SW 1271 (cell line): ENCODE measurements around the gene CRNN.
A peak's percentile ranks its signal among the peaks of the same experiment; 100 is the strongest.

Source experiments
- DNase-seq, 2 experiments: peaks; one replicate each; lab custom pipeline; 2025; lab: John Stamatoyannopoulos, UW

CRNN gene

DNA sequence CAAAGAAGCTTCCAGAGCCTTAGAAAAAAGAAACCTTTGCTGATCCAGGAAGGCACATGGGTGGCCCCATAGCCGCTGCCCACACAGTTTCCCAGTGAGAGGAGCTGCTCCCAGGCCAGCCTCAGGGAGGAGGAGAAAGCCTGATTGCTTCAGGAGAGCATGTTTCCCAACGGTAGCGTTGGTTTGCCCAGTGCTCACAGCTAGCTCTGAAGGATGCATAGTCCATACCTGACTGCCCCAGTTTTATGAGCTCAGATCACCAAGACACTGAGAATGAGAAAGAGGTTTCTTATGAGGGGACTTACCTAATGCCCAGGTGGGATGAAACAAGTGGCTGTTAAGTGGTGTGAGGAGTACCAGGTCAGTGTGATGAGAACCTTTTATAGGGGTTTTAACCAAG is at the start of gene CRNN:
CRNN (minus strand) TSS at position 355 of the 400 bp plus-strand sequence. CDS start 2,030 bp downstream, outside the sequence.
- DNase-seq, result no peak

DNA sequence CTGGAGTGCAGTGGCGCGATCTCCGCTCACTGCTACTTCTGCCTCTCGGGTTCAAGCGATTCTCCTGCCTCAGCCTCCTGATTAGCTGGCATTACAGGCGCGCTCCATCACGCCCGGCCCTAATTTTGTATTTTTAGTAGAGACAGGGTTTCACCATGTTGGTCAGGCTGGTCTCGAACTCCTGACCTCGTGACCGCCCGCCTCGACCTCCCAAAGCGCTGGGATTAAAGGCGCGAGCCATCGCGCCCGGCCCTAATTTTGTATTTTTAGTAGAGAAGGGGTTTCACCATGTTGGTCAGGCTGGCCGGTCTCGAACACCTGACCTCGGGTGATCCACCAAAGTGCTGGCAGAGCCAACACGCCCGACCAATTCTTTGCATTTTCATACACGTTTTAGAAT is 48.6 kb upstream of the CRNN start:
- DNase-seq, result no peak

DNA sequence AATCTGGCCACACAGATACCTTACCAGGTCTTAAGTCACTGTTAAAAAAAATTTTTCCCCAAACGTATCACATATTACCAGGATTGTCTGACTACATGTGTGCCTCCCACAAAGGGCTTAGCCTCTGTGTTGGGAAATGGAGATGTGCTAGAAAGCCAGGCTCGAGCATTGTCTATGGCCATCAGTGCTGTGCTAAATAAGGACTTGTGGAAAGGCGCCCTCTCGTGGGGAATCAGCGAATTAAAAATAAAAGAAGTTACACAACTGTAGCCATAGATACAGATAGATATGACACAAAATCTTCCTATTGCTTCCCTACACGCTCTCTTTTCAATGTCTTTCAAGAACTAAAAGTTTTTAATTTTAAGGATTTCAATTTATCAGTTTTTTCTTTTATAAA is 47.5 kb upstream of the CRNN start:
- DNase-seq, result peak; percentile 16 to 71

DNA sequence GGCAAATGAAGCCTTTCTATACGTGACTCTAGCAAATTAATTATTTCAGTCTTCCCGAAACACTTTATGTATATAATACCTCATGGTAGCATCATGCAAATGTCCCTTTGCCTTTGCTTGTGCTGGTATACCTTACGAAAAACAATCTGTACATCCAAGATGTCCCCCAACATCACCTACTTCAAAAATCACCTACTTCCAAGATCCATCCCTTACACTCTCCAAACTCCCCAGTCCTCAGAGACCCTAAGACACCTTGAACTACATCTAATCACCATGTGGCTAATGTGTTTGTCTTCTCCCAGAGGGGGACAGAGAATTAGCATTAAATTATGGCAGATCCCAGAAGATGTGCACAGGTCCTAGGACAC is 46.5 kb upstream of the CRNN start:
- no peak for DNase-seq

DNA sequence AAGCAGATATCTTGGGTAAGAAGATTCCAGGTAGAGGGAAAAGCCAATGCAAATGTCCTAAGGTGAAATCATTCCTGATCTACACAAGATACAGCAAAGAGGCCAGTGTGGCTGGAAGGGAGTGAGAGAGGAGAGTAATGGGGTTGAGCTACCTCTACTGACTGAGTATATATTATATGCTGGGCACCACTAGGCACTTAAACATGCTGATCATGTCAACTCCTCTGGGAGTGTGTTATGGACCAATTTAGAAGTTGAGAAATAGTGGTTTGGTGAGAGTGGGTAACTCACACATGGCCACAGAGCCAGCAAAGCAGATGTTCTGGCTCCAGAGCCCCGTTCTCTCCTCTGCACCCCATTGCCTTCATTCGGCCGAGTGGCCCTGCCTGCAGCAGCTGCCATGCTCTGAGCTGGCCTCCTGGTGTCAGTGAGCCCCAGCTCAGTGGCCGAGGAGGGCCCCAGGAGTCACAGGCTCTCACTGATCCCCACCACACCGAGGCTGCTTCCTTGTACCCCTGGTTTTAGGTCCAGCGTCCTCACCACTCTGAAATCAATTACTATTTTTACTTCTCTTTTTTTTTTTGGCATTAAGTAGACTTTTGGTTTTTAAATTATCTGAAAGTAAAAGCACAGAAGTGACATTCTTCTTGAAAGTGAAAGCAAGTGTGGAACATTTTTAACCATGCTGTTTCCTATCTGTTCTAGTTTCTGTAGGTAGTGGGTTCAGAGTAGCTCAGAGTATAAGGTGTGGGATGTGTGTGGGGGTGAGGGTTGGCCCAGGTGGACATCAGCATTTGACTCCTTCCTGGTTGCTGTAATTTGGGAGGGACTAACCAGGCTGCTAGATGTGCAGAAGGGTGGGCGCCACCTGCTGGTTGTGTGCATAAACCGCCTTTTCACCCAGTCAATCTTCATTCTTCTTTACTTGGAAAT is 45.8 kb upstream of the CRNN start:
- DNase-seq, result peak; percentile 16 to 57

DNA sequence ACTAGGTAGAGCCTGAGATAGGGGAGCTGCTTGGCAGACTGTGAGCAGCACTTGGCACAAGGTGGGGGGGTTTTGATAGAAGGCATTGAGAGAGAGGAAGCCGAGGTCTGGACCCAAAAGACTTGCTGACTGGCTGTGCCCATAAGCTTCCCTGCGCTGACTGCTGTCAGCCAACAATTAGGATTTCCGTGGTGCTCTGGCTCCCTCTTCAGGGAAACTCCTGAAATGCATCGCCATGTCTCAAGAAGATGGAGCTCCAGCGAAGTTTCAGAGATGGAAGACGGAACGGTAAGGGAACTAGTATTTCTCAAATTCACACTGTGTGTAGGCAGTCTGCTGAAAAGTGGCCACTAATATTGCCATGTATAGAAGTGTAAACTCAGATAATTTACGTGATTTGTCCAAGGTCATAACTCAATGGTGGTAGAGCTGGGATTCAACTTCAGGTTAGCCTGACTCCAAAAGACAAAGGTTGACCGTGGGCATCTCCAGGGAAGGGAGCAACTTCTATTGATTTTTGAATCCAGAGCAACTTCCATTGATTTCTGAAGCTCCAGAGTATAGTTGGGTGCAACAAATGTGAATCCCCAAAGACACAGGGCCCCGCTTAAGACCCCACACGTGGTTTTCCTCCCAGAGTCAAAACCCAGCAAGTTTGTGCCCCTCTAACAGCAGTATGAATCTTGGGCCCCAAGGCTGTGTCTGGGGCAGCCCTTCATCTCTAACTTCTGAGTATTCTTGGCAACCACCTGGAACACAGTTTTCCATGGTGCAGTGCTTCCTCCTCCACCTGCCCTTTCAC is 44.5 kb upstream of the CRNN start:
- DNase-seq, result peak; percentile 10 to 35

DNA sequence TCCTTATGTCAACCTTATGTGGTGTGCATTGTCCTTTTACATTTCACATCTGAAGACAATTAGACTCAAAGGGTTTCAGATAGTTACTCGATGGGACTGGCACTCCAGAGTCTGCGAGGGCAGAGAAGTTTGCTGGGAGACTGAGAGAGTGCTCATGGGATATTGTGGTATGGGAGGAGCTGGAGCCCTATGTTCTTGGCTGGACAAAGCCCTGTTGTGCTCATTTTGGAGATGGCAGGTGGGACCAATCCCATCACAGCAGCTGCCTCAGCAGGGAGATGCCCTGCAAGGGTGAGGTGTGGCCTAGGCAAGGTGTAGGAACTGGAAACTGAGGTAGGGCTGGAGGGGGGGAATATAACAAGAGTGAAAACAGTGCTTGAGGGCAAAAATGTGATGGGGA is 43.5 kb upstream of the CRNN start:
- no peak for DNase-seq

DNA sequence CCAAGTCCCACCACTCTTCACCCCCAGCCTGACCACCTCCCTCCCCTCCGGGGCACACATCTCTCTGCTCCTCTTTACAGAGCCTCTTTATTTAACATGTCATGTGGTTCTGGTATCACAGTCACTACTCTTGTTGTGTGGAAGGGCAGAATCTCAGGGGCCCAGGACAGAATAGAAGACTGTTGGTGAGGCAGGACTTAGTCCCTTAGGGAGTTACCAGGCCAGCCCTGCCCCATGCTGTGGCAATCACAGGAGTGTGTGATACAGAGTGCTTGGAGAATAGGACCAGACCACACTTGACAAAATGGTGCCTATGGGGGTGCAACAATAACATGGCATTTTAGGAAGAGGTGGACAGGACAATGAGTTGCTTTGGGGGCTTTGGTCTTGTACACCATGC is 43.0 kb upstream of the CRNN start:
- DNase-seq, result no peak

DNA sequence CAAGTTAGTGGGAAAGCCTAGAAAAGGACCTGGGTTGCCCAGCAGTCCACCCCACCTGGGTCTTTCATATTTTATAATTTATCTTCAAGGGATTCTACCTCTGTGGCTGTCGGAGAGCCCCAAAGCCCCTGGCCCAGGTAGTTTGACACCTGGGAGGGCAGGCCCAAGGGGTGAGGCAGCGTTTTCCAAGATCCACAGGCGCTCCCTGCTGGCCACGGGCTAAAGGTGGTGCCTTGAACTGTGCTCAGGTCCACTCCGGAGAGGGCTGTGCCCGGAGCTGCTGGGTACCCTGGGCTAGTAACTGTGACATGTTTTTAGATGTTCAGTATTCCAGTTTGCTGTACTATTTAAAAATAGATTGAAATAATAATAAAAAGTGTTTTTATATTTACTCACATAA is 37.2 kb upstream of the CRNN start:
- DNase-seq, result no peak

DNA sequence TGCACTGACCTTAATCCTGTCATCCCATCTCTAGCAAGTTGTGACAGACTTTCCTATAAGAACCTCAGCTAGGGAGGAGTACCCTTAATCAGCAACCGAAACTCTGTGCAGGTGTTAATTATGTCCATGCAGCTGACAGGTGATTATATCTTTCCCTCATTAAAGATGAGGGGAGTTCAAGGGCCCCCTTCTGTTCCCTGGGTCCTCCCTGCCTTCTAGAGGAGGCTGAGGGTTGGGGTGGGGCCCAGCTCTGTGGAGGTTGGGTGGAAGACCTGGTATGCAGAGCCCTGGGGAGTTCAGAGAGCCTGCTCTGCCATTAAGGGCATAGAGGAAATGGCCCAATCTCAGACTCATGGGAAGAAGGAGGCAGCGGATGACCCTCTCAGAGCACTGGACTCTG is 35.6 kb upstream of the CRNN start:
- DNase-seq, result no peak

DNA sequence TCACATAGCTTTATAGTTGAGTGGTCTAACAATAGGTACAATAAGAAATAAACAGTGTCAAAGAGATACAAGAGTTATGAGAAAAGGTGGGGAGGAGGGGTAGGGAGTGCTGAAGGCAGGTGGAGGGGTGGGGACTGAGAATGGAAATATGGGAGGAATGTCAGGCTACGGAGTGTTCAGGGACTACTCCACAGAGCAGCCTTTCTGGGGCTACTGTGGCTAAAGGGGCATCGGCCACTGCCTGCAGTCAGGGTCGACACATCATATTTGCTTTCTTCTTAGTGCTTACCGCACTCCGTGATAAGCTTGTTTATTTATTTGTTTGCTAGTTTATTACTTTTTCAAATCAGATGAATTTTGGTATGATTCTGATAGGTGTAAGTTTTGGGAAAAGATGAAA is 34.4 kb upstream of the CRNN start:
- no peak for DNase-seq

DNA sequence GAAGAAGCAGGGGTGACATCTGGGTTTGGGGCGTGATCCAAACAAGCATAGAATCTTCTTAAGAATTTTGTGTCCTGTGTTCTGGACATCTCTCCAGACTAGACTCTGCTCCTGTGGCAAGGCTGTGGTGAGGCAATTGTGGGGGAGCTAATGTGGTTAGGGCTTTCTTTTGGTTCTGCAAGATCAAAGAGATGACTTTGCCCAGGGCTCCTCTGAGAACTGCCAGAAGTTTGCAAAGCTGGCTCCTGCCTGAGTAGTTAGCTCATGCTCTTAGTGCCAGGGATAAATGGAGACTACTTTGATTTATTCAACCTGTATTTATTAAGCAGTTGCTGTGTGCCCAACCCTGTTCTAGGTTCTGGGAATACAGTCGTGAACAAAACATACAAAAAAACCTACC is 34.0 kb upstream of the CRNN start:
- DNase-seq, result no peak

DNA sequence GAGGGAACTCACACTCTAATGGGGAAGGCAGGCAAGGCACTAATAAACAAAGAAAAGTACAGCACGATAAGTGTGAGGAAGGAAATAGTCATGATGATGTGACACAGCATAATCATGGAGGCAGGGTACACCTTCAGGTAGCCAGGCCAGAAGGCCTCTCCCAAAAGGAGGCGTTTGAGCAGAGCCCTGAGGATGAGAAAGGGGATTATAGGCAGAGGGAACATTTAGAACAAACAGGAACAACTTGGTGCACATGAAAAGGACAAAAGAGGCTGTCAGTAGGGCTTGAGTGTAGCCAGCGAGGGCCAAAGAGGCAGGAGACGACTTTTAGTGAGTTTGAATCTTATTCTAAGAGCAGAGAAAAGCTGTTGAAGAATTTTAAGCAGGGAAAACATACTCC is 33.4 kb upstream of the CRNN start:
- no peak for DNase-seq

DNA sequence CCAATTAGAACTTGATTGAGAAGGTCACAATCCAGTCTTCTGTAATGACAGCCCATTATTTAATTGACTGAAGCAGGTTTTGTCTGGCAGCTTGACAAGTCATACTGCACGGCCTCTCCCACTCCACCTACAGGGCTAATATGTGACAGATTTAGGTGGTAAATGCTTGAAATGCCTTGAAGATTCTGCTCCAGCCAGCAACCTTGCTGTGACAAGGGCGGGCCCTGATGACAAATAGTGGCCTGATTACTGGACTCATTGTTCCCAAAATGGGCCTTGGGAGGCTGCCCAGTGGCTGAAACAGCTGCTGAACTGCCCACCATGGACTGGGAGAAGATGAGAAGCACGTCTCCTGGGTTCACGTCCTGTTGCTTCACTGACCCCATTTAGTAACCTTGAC is 30.0 kb upstream of the CRNN start:
- DNase-seq, result no peak

DNA sequence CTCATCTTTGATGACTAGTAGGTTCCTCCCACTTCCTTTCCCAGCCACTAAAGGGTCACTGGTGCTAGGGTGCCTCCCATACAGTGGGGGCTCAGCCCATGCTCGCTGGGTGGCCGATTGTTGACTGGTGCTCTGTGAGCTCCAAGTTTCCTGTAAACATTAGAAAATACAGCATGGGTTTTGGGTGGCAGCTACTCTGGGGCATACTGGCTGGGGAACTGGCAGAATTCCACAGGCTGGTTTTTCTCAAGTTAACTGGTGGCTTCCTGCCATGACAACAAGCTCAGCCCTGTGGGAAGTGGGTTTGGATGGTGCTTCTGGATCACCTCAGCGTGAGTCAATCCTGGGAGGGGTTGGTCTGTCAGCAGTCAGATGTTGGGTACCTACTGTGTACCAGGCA is 28.7 kb upstream of the CRNN start:
- DNase-seq, result no peak

DNA sequence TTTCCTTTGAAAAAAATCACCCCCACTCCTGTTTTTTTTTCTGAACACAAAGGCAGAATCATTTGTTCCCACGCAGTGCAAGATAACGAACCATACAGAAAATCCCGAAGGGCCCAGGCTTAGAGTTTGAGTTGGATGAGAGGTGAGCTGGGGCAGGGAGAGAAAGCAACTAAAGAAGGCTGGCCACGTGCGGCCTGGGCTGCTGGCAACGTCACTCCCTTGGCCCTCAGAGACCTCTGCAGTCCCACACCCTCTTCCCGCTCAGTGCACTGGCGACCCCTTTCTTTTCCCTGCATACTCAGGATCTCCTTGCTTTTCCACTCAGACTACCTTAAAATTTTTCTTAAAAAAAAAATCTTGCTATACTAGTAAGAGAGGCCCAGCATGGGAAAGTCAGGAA is 28.2 kb upstream of the CRNN start:
- DNase-seq, result no peak

DNA sequence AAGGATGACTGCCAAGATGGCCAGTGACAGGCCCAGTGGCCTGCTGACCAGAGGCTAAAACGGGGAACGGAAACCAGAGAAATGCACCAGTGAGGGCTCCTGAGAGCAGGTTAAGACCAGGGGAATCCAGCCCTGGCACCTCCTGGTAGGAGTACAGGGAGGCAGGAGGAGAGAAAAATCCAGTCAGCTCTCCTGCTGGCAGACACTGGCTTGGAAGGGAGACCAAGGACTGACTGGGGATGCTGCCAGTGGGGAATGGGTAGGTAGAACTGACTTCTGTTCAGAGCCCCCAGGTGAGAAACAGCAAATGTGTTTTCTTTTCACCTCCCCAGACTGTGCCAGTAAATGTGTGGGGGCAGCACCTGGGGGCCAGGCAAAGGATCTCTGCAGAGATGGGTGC is 27.7 kb upstream of the CRNN start:
- DNase-seq, result no peak

DNA sequence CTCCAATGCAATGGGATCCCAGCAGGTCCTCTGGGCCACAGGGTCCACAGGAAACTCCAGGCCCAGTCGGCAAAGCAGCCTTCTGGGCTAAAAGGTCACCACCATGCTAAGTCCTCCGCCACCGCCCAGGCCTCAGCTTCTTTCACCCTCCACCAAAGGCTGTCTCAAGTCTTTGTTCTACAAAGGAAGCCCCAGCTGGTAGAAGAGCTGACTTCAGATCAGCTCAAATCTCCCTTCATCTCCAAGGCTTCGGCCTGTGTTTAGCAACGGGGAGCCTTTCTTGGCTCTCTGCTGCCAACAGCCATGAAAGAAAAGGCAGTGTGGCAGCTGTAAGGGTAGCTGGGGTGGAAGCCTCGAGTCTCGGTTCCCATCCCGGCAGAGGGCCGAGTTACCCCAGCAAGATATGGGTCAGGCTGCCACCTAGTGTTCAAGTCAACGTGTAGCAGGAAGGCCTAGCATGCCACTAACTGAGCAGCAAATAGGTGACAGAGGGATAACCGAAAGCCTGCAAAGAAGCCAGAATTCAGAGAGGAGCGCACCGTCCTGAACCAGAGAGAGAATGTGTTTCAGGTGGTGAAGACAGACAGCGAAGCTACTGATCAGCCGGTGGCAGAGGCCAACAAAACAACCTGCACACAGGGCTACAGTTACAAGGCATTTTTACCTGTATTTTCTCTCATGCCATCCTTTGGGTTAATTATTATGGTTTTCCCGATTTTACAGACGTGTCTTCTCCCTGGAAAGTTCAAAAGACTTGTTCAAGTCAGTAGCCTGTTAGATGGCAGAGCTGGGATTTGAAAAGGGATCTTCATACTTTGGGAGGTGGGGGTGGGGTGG is 26.8 kb upstream of the CRNN start:
- DNase-seq, result peak; percentile 33 to 68

DNA sequence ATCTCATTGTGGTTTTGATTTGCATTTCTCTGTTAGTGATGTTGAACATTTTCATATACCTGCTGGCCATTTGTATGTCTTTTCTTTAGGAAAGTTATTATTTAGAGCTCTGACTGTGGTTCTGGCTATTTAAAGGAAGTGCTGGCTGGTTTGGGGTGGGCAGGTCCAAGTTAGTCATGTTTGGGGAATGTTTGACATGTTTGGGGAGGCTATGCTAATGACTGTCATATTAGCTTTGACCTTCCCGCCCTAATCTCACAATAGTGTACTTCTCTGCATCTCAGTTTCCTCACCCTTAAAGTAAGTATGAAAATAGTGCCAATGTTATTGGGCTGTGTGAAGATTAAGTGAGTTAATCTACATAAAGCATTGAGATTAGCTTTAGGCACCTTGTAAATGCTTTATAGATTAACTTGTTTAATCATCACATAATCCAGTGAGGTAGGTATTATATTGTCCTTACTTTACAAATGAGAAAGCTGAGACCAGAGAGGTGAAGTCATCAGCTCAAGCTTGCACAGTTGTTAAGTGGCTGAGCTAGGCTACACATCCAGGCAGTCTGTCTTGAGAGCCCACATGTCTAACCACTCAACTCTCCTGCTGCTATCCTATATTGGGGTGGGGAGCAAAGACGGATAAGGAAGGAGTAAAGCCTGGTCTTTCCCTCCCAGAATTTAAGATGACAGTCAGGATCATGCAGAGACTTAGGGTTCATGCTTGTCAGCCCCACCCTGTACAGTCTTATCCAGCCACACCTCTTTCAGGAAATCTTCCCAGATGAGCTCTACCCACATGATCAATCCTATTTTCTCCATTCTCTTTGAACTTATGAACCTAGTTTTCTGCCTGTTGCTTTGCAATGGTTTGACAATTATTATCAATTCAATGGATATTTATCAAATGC is 22.8 kb upstream of the CRNN start:
- DNase-seq, result peak in 1 of 2 experiments; percentile 2

DNA sequence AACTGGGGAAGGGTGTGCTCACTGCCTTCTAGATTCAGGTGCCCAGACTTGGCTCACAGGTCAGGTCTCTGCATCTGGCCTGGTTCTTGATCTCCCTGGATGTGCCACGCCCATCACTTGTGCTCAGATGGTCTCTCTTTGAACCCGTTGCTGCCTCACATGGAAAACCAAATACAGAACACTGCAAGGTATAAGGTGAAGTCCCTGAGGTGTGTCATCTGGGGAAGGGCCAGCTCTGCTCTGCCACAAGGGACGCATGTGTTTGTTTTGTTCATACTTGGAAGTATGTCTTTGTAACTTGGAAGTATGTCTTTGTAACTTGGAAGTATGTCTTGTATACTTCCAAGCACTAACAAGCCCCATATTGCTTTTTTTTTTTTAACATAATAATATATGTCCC is 13.4 kb upstream of the CRNN start:
- no peak for DNase-seq

DNA sequence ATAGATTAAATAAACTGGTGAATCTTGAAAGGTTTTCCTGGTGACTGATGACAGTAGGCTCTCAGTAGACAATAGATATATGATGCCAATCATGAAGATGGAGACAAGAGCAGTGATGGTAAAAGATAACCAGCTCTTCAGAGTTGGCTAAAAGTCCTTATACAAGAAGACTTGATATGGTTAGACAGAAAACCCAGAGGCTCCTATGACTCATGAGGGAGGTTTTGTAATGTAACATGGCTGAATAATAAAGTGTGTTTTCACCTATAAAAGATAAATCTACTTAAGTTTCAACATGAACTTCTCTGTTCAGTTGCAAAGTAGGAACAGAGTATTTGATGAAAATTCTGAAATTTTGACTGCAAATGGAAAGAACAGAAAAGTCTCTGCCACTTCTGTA is 12.7 kb upstream of the CRNN start:
- no peak for DNase-seq
